ENCODE results near the gene TBC1D10B.
"Not testable (repeated sequence)": the region's sequence is repeated elsewhere in the genome, so short reads cannot be mapped to it uniquely, and the experiment has no call there.

The TBC1D10B gene

GRCh38 chr16:30318647-30319046, 51.6 kb downstream of the TBC1D10B start:
- not testable (repeated sequence) for DNase-seq

- DNase-seq: not testable (repeated sequence)
These were observed 59.4 kb downstream of the TBC1D10B start for GRCh38 chr16:30310937-30311336.

- DNase-seq: not testable (repeated sequence)
These were observed 61.0 kb downstream of the TBC1D10B start for GRCh38 chr16:30309255-30309654.

Measured in SHP77 treated with DMSO at 0.1 percent for 48 hours (cell line).